Measurements from ENCODE around the gene BRD8.

BRD8 gene

DNA sequence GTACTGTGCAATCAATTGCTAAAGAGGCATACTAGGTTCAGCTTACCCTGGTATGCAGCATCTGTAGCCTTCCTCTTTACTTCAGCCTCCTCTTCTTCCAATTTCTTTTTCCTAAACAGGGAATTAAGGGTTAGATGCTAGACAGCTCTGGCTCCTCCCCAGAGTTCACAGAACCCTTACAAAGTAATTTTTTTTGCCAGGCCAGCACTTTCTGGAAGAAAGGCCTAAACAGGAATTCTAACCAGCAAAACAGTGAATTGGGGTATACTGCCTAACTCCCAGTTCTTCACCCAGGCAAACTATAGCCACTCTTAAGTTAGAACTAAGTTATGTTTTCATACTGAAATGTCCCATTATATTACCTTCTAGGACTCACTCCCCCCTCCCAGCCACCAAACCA lies 8.1 kb downstream of the BRD8 start:
- no peak for TF ChIP-seq EGR1 (IDR thresholded peaks at IDR 0.05)
- no peak for TF ChIP-seq TCF12 (IDR thresholded peaks at IDR 0.05; ENCODE audit: low read depth)
- TF ChIP-seq YY1 (IDR thresholded peaks at IDR 0.05; ENCODE audit: low read depth), result no peak
- TF ChIP-seq NFIC (IDR thresholded peaks at IDR 0.05), result no peak
- TF ChIP-seq TEAD4 (IDR thresholded peaks at IDR 0.05), result no peak
- TF ChIP-seq TAF1 (IDR thresholded peaks at IDR 0.05; ENCODE audit: low read depth), result no peak
- TF ChIP-seq RAD21 (IDR thresholded peaks at IDR 0.05; ENCODE audit: low read depth), result no peak
- TF ChIP-seq, protein P1, sequence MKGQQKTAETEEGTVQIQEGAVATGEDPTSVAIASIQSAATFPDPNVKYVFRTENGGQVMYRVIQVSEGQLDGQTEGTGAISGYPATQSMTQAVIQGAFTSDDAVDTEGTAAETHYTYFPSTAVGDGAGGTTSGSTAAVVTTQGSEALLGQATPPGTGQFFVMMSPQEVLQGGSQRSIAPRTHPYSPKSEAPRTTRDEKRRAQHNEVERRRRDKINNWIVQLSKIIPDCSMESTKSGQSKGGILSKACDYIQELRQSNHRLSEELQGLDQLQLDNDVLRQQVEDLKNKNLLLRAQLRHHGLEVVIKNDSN (IDR thresholded peaks at IDR 0.05), result no peak
- TF ChIP-seq CEBPB (IDR thresholded peaks at IDR 0.05), result no peak
- no peak for TF ChIP-seq FOXM1 (IDR thresholded peaks at IDR 0.05; ENCODE audit: borderline replicate concordance, low read depth)
- TF ChIP-seq ZBTB7A (IDR thresholded peaks at IDR 0.05; ENCODE audit: low read depth), result no peak
- TF ChIP-seq, protein P2, sequence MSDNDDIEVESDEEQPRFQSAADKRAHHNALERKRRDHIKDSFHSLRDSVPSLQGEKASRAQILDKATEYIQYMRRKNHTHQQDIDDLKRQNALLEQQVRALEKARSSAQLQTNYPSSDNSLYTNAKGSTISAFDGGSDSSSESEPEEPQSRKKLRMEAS (IDR thresholded peaks at IDR 0.05), result no peak
- TF ChIP-seq EP300 (IDR thresholded peaks at IDR 0.05; ENCODE audit: borderline replicate concordance), result no peak
- no peak for TF ChIP-seq CREB1 (IDR thresholded peaks at IDR 0.05; ENCODE audit: low read depth)
- TF ChIP-seq REST (IDR thresholded peaks at IDR 0.05; ENCODE audit: low read depth), result no peak

- no peak for TF ChIP-seq RAD21 (IDR thresholded peaks at IDR 0.05; ENCODE audit: low read depth)
- TF ChIP-seq TEAD4 (IDR thresholded peaks at IDR 0.05), result no peak
- TF ChIP-seq ZBTB7A (IDR thresholded peaks at IDR 0.05; ENCODE audit: low read depth), result no peak
- TF ChIP-seq NFIC (IDR thresholded peaks at IDR 0.05), result no peak
- TF ChIP-seq, protein P1 (IDR thresholded peaks at IDR 0.05), result no peak
- no peak for TF ChIP-seq EP300 (IDR thresholded peaks at IDR 0.05; ENCODE audit: borderline replicate concordance)
- no peak for TF ChIP-seq FOXM1 (IDR thresholded peaks at IDR 0.05; ENCODE audit: borderline replicate concordance, low read depth)
- TF ChIP-seq EGR1 (IDR thresholded peaks at IDR 0.05), result no peak
- no peak for TF ChIP-seq CREB1 (IDR thresholded peaks at IDR 0.05; ENCODE audit: low read depth)
Measured at GRCh38 chr5:138169124-138169523, 9.3 kb downstream of the BRD8 start.

- TF ChIP-seq, protein P1 (IDR thresholded peaks at IDR 0.05), result no peak
- TF ChIP-seq RAD21 (IDR thresholded peaks at IDR 0.05; ENCODE audit: low read depth), result no peak
- no peak for TF ChIP-seq ZBTB7A (IDR thresholded peaks at IDR 0.05; ENCODE audit: low read depth)
- no peak for TF ChIP-seq CEBPB (IDR thresholded peaks at IDR 0.05)
- no peak for TF ChIP-seq NFIC (IDR thresholded peaks at IDR 0.05)
- no peak for TF ChIP-seq TCF12 (IDR thresholded peaks at IDR 0.05; ENCODE audit: low read depth)
- TF ChIP-seq FOXM1 (IDR thresholded peaks at IDR 0.05; ENCODE audit: borderline replicate concordance, low read depth), result no peak
- no peak for TF ChIP-seq REST (IDR thresholded peaks at IDR 0.05; ENCODE audit: low read depth)
- no peak for TF ChIP-seq CREB1 (IDR thresholded peaks at IDR 0.05; ENCODE audit: low read depth)
- no peak for TF ChIP-seq EGR1 (IDR thresholded peaks at IDR 0.05)
- TF ChIP-seq, protein P2 (IDR thresholded peaks at IDR 0.05), result no peak
- TF ChIP-seq EP300 (IDR thresholded peaks at IDR 0.05; ENCODE audit: borderline replicate concordance), result no peak
- TF ChIP-seq TEAD4 (IDR thresholded peaks at IDR 0.05), result no peak
- no peak for TF ChIP-seq TAF1 (IDR thresholded peaks at IDR 0.05; ENCODE audit: low read depth)
- TF ChIP-seq YY1 (IDR thresholded peaks at IDR 0.05; ENCODE audit: low read depth), result no peak
Measured at GRCh38 chr5:138163721-138164120, 14.7 kb downstream of the BRD8 start.

DNA sequence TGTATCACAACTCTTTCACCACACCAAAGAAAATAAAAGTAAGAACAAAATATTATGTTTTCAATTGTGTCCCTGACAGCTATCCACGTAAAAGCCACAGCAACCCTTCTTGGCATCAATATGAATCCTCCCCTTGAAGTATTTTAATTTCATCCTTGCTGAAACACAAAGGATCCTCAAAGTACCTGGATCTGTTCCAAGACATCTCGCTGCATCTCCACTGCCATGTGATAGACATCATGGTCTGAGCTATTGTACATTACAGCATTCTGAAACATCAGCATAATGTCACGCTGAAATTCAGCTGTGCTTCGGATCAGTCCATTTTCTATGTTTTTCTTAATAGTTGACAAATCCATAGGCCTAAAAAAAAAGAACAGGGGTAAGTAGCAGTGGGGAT lies 17.7 kb downstream of the BRD8 start:
- no peak for TF ChIP-seq YY1 (IDR thresholded peaks at IDR 0.05; ENCODE audit: low read depth)
- TF ChIP-seq, protein P2 (IDR thresholded peaks at IDR 0.05), result no peak
- TF ChIP-seq REST (IDR thresholded peaks at IDR 0.05; ENCODE audit: low read depth), result no peak
- no peak for TF ChIP-seq NFIC (IDR thresholded peaks at IDR 0.05)
- TF ChIP-seq CREB1 (IDR thresholded peaks at IDR 0.05; ENCODE audit: low read depth), result no peak
- TF ChIP-seq RAD21 (IDR thresholded peaks at IDR 0.05; ENCODE audit: low read depth), result no peak
- no peak for TF ChIP-seq ZBTB7A (IDR thresholded peaks at IDR 0.05; ENCODE audit: low read depth)
- no peak for TF ChIP-seq TEAD4 (IDR thresholded peaks at IDR 0.05)
- no peak for TF ChIP-seq CEBPB (IDR thresholded peaks at IDR 0.05)
- no peak for TF ChIP-seq TCF12 (IDR thresholded peaks at IDR 0.05; ENCODE audit: low read depth)
- TF ChIP-seq TAF1 (IDR thresholded peaks at IDR 0.05; ENCODE audit: low read depth), result no peak

Data from Ishikawa (cell line).